Calu3 (cell line): ENCODE results near the gene PRND. TPM values are rescaled to one million over a fixed set of nuclear protein-coding genes. Genes with fewer than 3 reads are reported as not detected.
"Not testable (repeated sequence)": the region's sequence is repeated elsewhere in the genome, so short reads cannot be mapped to it uniquely, and the experiment has no call there.

ENCODE experiments used
- BruUV-seq: library from RNA; stranded (reverse); fragments of 400-500 nt; replicated peaks from 2 replicates; lab custom pipeline; 2021; lab: Mats Ljungman, UMichigan
- CTCF ChIA-PET: fragments of 300-600 bp; sonication (Branson Sonifier 250); formaldehyde crosslinking; loops from one replicate; lab custom pipeline; 2022; ENCODE audit warnings: antibody characterized with exemption; lab: Charles Lee
- DNase-seq: peaks from one replicate; pipeline ENCODE4 v3.0.0; 2022
- H3K27ac Mint-ChIP-seq: one replicate; pipeline ENCODE4 v1.8.0; 2022; ENCODE audit warnings: mixed read lengths; ENCODE audit not compliant: unreplicated experiment
- H3K27me3 Mint-ChIP-seq: one replicate; pipeline ENCODE4 v1.8.0; 2022; ENCODE audit warnings: mixed read lengths; ENCODE audit not compliant: unreplicated experiment
- H3K36me3 Mint-ChIP-seq: one replicate; pipeline ENCODE4 v1.8.0; 2022; ENCODE audit warnings: mild to moderate bottlenecking, moderate library complexity, mixed read lengths; ENCODE audit not compliant: insufficient read depth, unreplicated experiment
- H3K4me1 Mint-ChIP-seq: one replicate; pipeline ENCODE4 v1.8.0; 2022; ENCODE audit warnings: mild to moderate bottlenecking, low read depth, mixed read lengths; ENCODE audit not compliant: unreplicated experiment
- H3K4me3 Mint-ChIP-seq: one replicate; pipeline ENCODE4 v1.8.0; 2022; ENCODE audit warnings: mild to moderate bottlenecking, low read depth, moderate library complexity, mixed read lengths; ENCODE audit not compliant: unreplicated experiment
- H3K9me3 Mint-ChIP-seq: one replicate; pipeline ENCODE4 v1.8.0; 2022; ENCODE audit warnings: low read depth, mixed read lengths; ENCODE audit not compliant: unreplicated experiment
- intact Hi-C: fragments of 100-400 bp; cut with micrococcal nuclease; formaldehyde crosslinking; loops from one replicate; pipeline ENCODE4 v1.10.0; 2022; ENCODE audit not compliant: unreplicated experiment
- total RNA-seq: library from RNA; stranded (reverse); gene quantifications from 2 replicates; pipeline ENCODE4 v1.2.3, GENCODE V29; 2022
- TF ChIP-seq, protein P1 (sequence below): fragments of 200-600 bp; IDR thresholded peaks from one replicate; pipeline ENCODE4 v1.8.0; 2022; ENCODE audit warnings: antibody characterized with exemption; ENCODE audit not compliant: unreplicated experiment

The PRND gene
- total RNA-seq, 1 experiment from 2014 or later = not detected

DNA sequence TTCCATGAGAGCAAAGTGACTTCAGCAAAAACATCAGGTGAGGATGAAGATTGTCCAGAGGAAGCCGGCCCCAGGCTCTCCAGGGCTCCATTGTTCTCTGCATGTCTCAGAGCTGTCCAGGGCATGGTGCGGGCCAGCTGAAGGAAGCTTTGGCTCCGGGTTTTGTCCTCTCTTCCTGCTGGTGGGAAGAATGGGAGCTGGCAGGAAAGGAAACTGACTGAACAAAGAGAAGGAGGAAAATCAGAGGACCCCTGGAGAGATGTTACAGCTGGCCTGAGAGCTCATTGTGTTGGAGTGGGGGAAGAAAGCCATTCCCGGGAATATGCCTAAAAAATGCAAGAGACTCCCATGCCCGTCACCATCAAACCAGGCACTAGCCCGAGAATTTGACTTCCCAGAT lies 27.1 kb downstream of the PRND start:
- TF ChIP-seq, protein P1, sequence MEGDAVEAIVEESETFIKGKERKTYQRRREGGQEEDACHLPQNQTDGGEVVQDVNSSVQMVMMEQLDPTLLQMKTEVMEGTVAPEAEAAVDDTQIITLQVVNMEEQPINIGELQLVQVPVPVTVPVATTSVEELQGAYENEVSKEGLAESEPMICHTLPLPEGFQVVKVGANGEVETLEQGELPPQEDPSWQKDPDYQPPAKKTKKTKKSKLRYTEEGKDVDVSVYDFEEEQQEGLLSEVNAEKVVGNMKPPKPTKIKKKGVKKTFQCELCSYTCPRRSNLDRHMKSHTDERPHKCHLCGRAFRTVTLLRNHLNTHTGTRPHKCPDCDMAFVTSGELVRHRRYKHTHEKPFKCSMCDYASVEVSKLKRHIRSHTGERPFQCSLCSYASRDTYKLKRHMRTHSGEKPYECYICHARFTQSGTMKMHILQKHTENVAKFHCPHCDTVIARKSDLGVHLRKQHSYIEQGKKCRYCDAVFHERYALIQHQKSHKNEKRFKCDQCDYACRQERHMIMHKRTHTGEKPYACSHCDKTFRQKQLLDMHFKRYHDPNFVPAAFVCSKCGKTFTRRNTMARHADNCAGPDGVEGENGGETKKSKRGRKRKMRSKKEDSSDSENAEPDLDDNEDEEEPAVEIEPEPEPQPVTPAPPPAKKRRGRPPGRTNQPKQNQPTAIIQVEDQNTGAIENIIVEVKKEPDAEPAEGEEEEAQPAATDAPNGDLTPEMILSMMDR = no peak
- intact Hi-C loops = no loop called here
- no TSS peak for BruUV-seq
- Mint-ChIP-seq H3K4me1 (no peaks in the 10 kb centered on the region), H3K4me3 (no peak overlapping the region), H3K27me3 (peaks cover 50% of the 10 kb centered on the region), H3K36me3 (no peaks in the 10 kb centered on the region), H3K27ac (no peak overlapping the region), H3K9me3 (peaks cover 4% of the 10 kb centered on the region)
- no peak for DNase-seq
- CTCF ChIA-PET = no interaction called here

DNA sequence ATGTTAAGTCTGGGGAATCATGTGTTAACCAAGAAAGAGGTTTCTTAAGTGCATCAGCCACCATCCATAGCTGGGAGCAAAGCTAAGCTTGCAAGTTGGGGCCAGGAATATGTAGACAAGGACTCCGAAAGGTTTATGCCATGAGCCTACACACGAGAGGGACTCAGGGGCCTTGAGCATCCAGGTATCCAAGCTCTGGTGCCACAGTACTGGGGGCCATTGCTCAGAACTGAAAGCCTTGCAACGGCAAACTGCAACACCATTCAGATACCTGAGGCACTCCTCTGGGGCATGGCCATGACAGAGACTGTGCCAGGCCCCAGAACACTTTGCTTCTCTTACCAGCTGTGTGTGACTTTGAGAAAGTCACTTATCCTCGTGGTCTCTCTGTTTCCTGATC lies 27.6 kb downstream of the PRND start:
- CTCF ChIA-PET = no interaction called here
- peaks cover 52% of the 10 kb centered on the region for H3K27me3 Mint-ChIP-seq
- intact Hi-C loops = no loop called here
- H3K36me3 Mint-ChIP-seq = no peaks in the 10 kb centered on the region
- no peak overlapping the region for H3K4me3 Mint-ChIP-seq
- H3K27ac Mint-ChIP-seq = no peak overlapping the region
- no peak for DNase-seq
- TF ChIP-seq, protein P1 = no peak
- H3K4me1 Mint-ChIP-seq = no peaks in the 10 kb centered on the region
- no TSS peak for BruUV-seq
- H3K9me3 Mint-ChIP-seq = peaks cover 4% of the 10 kb centered on the region

DNA sequence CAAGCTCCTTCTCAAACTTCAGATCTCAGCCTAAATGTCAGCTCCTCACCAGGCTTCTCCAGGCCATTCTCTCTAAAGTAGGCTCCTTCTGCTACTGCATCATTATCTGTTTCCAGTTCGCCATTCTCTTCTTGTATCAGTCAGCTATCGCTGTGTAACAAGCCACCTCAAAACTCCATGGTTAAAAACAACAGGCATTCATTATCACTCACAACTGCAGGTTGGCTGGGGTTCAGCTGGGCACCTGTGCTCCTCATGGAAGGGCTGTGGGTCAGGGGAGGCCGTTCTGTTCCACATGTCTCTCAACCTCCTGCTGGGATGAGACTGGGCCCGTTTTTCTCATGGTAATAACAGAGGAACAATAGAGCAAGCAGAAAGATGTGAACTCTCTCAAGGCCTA lies 28.7 kb downstream of the PRND start:
- no peak for DNase-seq
- no peaks in the 10 kb centered on the region for H3K36me3 Mint-ChIP-seq
- BruUV-seq = no TSS peak
- H3K27me3 Mint-ChIP-seq = peaks cover 52% of the 10 kb centered on the region
- no peak overlapping the region for H3K4me3 Mint-ChIP-seq
- no peaks in the 10 kb centered on the region for H3K4me1 Mint-ChIP-seq
- H3K9me3 Mint-ChIP-seq = peaks cover 4% of the 10 kb centered on the region
- CTCF ChIA-PET = no interaction called here
- no peak overlapping the region for H3K27ac Mint-ChIP-seq
- intact Hi-C loops = no loop called here
- TF ChIP-seq, protein P1 = no peak

DNA sequence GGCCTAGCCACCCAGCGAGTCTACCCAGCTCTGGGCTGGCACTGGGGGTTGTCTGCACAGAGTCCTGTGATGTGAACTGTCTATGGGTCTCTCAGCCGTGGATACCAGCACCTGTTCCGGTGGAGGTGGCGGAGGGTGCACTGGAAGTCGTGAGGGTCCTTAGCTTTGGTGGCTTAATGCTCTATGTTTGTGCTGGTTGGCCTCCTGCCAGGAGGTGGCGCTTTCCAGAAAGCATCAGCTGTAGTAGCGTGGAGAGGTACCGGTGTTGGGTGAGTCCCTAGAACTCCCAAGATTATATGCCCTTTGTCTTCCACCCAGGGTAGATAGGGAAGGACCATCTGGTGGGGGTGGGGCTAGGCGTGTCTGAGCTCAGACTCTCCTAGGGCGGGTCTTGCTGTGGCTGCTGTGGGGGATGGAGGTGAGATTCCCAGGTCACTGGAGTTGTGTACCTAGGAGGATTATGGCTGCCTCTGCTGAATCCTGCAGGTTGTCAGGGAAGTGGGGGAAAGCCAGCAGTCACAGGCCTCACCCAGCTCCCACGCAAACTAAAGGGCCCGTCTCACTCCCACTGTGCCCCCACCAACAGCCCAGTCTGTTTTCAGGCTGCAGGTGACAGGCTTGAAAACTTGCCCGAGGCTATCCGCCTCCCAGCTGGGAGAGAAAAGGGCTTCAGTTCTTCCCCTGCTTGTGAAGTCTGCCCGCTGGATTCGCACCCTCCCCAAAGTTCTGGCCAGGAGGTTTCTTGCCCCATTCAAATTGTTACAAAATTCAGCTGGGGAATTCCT lies 37.6 kb downstream of the PRND start:
- CTCF ChIA-PET = interaction anchor here (1.1 to 1.5 kb wide), 2 partner anchors 342 to 433 kb away, joined by 3 read pairs; no protein-coding TSS in a partner anchor
- BruUV-seq = not testable (repeated sequence)

DNA sequence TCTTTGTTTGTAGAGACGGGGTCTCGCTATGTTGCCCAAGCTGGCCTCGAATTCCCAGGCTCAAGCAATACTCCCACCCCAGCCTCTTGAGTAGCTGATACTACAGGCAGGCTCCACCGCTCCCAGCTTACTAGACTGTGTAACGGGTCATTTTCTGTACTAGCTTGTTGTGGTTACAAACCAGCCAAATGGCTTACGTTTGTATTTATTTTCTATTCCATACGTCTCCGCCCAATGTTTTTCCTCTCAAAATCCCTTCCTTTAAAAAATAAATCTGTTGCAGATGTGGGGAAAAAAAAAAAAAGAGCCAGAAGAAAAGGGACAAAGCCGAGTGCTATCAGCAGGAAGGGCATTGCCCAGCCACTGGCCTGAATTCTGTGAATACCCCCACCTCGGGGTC lies 41.6 kb downstream of the PRND start:
- H3K27ac Mint-ChIP-seq = no peak overlapping the region
- BruUV-seq = no TSS peak
- CTCF ChIA-PET = interaction anchor here (0.7 to 0.9 kb wide), 2 partner anchors 336 to 596 kb away, joined by 4 read pairs; no protein-coding TSS in a partner anchor
- H3K4me3 Mint-ChIP-seq = no peak overlapping the region
- peaks cover 33% of the 10 kb centered on the region for H3K27me3 Mint-ChIP-seq
- TF ChIP-seq, protein P1 = no peak
- intact Hi-C loops = no loop called here
- H3K4me1 Mint-ChIP-seq = peaks cover 14% of the 10 kb centered on the region
- H3K9me3 Mint-ChIP-seq = no peaks in the 10 kb centered on the region
- H3K36me3 Mint-ChIP-seq = peaks cover 4% of the 10 kb centered on the region
- DNase-seq = no peak

More for the DNA sequence above, 37.6 kb downstream of the PRND start:
- H3K36me3 Mint-ChIP-seq, H3K4me3 Mint-ChIP-seq, H3K9me3 Mint-ChIP-seq, intact Hi-C loops, H3K27ac Mint-ChIP-seq: not testable (repeated sequence)
- Mint-ChIP-seq H3K4me1 (peaks cover 14% of the 10 kb centered on the region), H3K27me3 (peaks cover 68% of the 10 kb centered on the region)
- peak; percentile 16 for DNase-seq
